Endometrial microvascular endothelial cells (primary cell): ENCODE results near the gene CKS2. TPM values are rescaled to one million over a fixed set of nuclear protein-coding genes. Genes with fewer than 3 reads are reported as not detected.

Experiments
- in situ Hi-C: cut with HindIII; loops from 2 replicates; pipeline ENCODE4 v1.10.0; 2017; ENCODE audit warnings: low sequenced_read_pairs, low pct_unique_long_range_greater_than_20kb; ENCODE audit errors: inconsistent ontology term
- total RNA-seq: library from RNA; depleted of rRNA; stranded (reverse); fragments of >200 nt; gene quantifications from one replicate; pipeline ENCODE4 v1.2.3, GENCODE V29; 2015; ENCODE audit errors: inconsistent ontology term

Gene CKS2
- total RNA-seq, 1 donor from 2014 or later = 384 TPM

DNA sequence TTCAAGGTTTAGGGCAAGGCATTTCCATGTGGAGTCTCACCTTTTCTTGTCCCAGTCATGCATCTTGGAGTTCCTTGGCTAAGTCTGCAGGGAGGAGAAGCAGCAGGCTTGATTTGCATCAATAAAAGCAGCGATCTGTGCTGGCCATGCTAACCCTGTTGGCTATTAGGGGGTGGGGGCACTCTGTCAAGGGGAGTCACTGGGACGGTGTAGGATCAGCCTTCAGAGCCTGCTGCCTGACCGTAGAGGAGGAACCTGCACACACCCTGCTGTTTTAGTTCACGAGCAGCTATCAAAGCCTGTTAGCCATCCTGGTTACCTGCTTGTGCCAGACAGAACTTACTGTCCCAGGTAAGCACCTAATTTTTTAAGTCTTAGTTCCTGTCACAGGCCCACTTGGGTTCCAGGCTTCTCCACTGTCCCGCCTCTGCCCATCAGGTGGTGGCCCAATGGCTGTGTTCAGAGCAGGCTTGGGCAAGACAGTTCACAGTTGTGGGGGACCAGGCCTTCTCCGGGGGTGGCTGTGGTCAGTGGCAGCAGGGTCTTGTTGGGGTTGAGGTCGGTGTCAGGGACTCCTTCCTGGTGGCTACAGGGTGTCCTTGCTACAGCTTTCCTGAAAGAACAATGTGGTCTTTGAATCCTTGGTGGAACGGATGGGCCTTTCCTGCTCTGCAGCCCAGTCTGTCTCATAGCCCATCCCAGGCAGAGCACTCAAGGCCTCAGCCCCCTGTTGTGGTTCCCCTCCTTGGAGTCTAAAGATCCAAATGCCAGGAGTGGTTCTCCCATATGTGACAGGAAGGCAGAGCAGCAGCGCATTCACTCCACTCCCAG lies 51.0 kb downstream of the CKS2 start:
- in situ Hi-C loops = no loop called here

DNA sequence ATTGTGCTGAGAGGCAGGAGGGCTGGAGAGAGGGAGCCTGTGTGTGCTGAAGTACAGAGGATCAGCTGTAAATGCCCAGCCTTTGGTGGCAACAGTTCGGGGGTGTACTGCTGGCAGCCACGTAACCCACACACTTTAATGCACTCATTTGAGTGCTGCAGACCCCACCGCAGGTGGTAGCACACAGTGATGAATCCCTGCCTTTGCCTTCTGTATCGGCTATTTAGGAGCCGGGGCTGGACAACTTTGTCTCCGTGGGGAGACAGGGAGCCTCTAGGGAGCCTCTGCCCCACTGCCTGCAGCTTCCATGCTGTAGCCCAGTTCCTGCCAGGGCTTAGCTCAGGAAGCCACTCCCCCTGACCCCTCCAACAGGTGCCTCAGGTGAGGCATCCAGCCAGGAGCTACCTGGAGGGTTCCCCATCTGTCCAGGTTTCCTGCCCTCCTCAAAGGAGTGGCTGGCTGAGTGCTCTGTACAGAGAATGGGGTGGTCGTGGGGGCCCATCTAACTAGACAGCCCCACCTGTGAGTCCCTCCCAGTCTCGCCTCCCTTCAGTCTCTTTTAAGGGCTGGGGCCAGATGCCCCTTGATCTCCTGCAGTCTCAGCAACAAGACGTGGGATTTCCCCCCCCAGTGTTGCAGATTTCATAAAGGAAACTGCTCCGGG lies 51.8 kb downstream of the CKS2 start:
- in situ Hi-C loops = no loop called here

DNA sequence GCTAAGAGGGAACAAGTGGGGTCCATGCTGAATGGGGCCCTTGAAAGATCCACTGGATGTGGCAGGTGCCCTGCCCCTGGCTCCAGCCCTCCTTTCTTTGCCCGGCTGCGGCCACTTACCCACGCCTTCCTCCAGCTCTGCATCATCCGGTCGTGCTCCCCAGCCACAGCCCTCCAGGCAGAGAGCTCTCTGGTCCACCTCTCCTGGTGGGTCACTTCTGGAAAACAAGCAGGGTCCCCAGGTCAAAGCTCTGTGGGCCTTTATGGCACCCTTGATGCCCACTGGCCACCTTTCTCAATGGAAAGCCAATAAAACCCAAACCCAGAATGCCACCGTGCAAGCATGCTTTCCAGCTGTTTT lies 52.3 kb downstream of the CKS2 start:
- in situ Hi-C loops = no loop called here

DNA sequence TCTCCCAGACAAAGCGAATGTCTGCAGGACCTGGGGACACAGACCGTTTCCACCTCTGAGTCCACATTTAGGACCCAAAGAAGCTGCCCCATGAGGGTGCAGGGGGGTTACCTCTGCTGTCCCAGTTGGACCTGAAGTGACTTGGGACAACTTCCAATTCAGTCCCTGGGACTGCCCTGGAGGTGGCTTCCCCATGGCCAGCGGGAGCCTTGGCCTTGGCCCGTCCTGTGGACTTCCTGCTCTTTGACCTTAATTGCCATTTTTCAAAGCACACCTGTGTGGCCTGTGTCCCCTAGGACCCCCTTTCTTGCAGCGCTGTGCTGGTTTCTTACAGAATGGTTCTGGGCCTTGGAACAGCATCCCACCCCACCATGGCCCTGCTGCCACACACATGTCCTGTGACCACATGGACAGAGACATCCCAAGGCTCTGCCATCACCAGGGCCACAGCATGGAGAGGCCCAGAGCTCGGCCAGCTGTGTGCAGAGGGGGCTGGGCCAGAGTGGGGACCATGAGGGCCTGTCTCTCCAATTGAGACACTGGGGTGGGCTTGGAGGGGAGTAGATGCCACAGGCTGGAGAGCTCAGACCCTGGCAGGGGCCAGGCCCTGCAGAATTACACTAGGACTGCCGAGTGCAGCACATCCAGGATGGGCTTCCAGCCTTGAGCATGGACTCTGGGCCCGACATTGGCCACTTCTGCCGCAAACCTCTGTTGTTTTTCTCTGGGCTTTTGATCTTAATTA lies 53.1 kb downstream of the CKS2 start:
- in situ Hi-C loops = no loop called here

DNA sequence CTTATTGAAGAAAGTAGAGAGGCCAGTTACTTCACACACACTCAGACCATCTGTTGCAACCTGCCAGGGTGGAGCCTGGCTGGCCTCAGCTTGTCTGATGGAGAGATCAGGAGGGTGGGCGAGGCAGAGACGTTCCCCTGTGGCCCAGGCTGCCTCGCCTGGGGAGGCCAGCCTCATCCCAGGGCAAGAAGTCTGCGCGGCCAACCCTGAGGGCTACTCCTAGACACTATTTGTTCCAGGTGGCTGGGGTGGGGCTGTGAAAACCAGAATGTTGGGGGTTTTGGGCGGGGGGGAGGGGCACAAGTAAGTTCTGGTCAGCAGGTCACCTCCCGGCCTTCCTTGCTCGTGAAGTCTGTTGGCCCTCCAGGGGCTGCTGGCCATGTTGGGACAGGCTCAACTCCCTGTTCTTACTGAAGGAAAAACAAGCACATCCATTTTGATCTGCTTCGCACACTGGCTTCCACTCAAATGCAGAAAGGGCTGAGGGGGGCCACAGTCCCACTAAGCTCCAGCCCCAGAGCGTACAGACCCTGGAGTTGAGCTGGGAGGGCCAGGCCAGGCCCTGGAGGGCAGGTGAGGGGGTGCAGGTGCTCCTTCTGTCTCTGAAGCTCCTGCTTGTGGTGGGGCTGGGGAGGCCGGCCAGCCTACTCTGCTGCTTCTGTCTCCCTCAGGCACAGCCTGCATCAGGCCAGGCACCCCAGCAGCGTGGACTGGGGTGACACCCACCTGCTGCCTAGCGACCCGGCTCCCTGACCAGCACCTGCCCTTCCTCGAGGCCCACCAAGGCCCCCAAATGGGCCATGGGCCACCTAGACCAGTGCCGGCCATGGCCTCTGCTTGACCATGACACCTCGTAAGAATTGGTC lies 53.9 kb downstream of the CKS2 start:
- in situ Hi-C loops = no loop called here

DNA sequence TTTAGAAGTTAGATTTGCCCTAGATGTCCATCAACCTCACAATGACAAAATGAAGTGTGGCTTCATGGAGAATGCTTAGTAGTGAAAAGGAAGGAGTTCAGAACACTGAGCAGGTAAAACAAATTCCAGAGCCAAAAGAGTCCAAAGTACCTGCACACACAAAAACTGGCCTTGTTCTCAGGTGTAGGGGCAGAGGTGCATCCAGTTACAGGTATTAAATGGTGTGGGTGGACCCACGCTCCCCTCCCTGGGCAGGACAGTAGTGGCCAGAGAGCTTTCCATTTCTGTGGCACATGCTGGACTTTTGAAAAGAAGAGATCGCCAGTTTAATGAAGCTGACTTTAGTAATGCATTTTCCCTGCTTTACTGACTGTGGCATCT lies 54.5 kb downstream of the CKS2 start:
- in situ Hi-C loops = no loop called here

Other genes starting within 250 kb of the CKS2 start
- under 0.01 TPM for gene SHC3, start 132.4 kb upstream of the CKS2 start, total RNA-seq
- 29.6 TPM for gene SECISBP2, start 7.3 kb downstream of the CKS2 start, total RNA-seq
- 2.8 TPM for gene SEMA4D, start 186.9 kb downstream of the CKS2 start, total RNA-seq